Stimulated activated memory B cell treated with anti-CD40 and anti-IgM and Interleukin-4, amounts not matched to agents 10 μg/mL and 1 μg/mL and 100 μg/mL, for 72 hours (primary cell): Measurements from ENCODE around the gene MAPK1.
"Not testable (repeated sequence)": the region's sequence is repeated elsewhere in the genome, so short reads cannot be mapped to it uniquely, and the experiment has no call there.

ENCODE experiments used
- ATAC-seq: fragments of 150-1000 bp; cut with Tn5 transposase; 2 replicates; pipeline ENCODE4 v1.10.0; 2021
- H3K27ac Mint-ChIP-seq: one replicate; pipeline ENCODE4 v1.8.0; 2022; ENCODE audit warnings: mild to moderate bottlenecking, mixed read lengths
- H3K27me3 Mint-ChIP-seq: one replicate; pipeline ENCODE4 v1.8.0; 2022; ENCODE audit warnings: mixed read lengths
- H3K36me3 Mint-ChIP-seq: one replicate; pipeline ENCODE4 v1.8.0; 2022; ENCODE audit warnings: mixed read lengths
- H3K4me1 Mint-ChIP-seq: one replicate; pipeline ENCODE4 v1.8.0; 2022; ENCODE audit warnings: mixed read lengths
- H3K4me3 Mint-ChIP-seq: one replicate; pipeline ENCODE4 v1.8.0; 2022; ENCODE audit warnings: mild to moderate bottlenecking, moderate library complexity, mixed read lengths
- H3K9me3 Mint-ChIP-seq: one replicate; pipeline ENCODE4 v1.8.0; 2022; ENCODE audit warnings: mixed read lengths

MAPK1 gene

DNA sequence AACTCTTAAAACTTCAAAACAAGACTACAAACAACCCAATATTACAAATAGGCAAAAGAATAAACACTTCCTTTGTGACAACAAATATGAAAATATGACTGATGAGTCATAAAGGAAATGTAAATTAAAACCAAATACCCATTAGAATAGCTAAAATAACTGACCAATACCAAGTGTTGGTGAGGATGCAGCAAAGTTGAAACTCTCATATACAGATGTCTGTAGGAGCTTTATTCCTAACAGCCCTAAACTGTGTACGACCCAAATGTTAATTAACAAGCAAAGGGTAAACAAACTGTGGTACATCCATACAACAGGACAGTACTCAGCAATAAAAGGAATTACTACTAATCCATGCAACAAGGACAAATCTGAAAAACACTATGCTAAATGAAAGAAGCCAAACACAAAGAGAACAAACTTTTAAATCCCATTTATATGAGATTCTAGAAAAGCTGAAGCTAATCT is 43.0 kb downstream of the MAPK1 start:
- Mint-ChIP-seq H3K27ac (no peak overlapping the region), H3K9me3 (no peaks in the 10 kb centered on the region), H3K36me3 (peaks cover 17% of the 10 kb centered on the region), H3K27me3 (no peaks in the 10 kb centered on the region), H3K4me1 (peaks cover 67% of the 10 kb centered on the region), H3K4me3 (no peak overlapping the region)
- ATAC-seq, result no peak

DNA sequence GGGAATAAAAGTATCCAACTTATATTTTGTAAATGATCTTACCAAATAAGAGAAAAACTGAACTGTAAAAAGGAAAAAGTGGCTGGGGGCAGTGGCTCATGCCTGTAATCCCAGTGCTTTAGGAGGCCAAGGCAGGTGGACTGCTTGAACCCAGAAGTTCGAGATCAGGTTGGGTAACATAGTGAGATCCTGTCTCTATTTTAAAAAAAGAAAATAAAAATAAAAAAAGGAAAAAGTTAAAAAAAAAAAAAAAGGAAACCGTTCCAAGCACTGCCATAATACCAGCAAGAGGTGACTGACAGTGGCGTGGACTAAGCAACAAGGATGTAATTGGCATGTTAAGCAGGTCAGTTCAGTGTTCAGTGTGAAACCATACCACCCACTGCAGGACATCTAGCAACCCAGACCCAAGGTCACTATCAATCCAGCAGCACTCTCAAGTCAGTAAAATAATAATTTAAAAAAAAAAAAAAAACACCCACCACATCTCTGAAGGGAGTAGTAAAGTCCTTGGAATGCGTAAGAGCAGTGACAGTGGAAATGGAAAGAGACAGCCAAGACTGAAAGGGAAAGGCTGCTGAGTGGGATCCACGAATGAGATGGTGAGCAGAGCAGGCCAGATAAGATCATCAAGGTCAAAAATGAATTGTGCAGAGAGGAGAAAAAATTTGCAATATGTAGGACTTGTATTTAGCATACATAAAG is 43.6 kb downstream of the MAPK1 start:
- Mint-ChIP-seq H3K27ac (peak overlapping the region; percentile 26), H3K36me3 (peaks cover 14% of the 10 kb centered on the region), H3K4me1 (peaks cover 64% of the 10 kb centered on the region), H3K9me3 (no peaks in the 10 kb centered on the region), H3K4me3 (no peak overlapping the region), H3K27me3 (no peaks in the 10 kb centered on the region)
- no peak for ATAC-seq

DNA sequence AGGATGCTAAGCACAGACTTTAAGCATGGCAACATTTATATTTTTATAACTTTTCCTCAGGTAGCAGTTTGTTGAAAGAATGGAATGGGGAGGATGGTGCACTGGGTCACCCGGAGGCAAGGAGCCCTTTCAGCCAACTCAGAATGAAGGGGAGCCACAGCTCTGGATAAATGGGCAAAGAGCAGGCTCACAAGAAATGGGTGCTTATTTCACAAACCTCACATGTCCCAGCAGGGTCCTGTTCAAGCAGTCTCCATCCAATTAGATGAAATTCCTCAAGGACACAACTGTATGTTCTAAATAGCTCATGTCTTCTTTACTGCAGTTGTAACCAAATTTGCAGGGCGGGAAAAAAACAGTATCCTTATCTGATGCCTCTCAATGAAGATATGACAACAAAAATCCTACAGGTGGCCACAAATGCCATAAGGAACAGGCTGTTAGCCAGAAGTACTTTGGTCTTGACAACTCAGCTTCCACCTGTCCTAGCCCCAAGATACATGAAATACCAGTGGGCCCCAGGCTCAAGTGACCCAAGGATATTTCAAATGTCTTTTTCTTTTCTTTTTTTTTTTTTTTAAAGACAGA is 48.2 kb downstream of the MAPK1 start:
- peak overlapping the region; percentile 90 for H3K27ac Mint-ChIP-seq
- H3K27me3 Mint-ChIP-seq, result no peaks in the 10 kb centered on the region
- ATAC-seq, result no peak
- H3K9me3 Mint-ChIP-seq, result no peaks in the 10 kb centered on the region
- no peak overlapping the region for H3K4me3 Mint-ChIP-seq
- peaks cover 24% of the 10 kb centered on the region for H3K36me3 Mint-ChIP-seq
- peaks cover 67% of the 10 kb centered on the region for H3K4me1 Mint-ChIP-seq

DNA sequence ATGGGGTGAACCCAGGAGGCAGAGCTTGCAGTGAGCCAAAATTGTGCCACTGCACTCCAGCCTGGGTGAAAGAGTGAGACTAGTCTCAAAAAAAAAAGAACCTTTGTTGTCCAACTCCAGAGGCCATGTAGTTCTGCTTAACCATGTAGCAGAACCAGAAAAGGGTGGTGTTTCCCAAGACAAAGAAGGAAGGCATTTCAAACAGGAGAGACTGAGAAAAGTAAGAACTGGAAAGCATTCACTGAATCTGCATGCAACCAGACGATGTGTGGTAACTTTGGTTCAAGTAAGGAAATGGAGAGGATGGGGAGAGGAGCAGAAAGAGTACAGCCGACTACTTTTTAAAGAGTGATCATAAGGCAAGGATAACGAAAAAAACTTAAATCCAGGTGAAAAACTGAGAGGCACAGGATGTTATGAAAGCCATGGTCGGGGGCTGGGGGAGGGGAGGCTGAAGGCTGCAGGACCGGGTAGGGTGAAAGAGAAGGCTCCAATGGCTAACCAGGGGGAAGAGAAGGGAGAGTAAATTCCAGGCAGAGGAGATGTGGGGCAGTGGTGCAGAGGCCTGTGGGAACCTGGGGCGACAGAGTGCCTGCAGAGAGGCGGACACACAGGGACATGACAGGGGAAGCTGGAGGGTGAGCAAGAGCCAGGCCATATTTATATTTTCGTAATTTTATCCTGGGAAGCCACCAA is 48.8 kb downstream of the MAPK1 start:
- H3K9me3 Mint-ChIP-seq, result no peaks in the 10 kb centered on the region
- peak overlapping the region; percentile 25 for H3K4me3 Mint-ChIP-seq
- H3K36me3 Mint-ChIP-seq, result peaks cover 29% of the 10 kb centered on the region
- no peak for ATAC-seq
- H3K27ac Mint-ChIP-seq, result peak overlapping the region; percentile 90
- H3K27me3 Mint-ChIP-seq, result no peaks in the 10 kb centered on the region
- peaks cover 68% of the 10 kb centered on the region for H3K4me1 Mint-ChIP-seq

DNA sequence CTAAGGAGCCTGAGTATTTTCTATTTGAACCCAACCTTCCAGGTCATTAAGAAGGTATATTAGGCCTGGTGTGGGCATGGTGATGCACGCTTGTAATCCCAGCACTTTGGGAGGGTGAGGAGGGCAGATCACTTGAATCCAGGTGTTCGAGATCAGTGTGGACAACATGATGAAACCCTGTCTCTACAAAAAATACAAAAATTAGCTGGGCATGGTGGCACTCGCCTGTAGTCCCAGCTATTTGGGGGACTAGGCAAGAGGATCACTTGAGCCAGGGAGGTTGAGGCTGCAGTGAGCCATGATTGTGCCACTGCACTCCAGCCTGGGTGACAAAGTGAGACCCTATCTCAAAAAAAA is 50.0 kb downstream of the MAPK1 start:
- not testable (repeated sequence) for H3K9me3 Mint-ChIP-seq, H3K27me3 Mint-ChIP-seq, ATAC-seq
- Mint-ChIP-seq H3K27ac (peak overlapping the region; percentile 90), H3K4me1 (peaks cover 68% of the 10 kb centered on the region), H3K36me3 (peaks cover 29% of the 10 kb centered on the region), H3K4me3 (peak overlapping the region; percentile 70)

DNA sequence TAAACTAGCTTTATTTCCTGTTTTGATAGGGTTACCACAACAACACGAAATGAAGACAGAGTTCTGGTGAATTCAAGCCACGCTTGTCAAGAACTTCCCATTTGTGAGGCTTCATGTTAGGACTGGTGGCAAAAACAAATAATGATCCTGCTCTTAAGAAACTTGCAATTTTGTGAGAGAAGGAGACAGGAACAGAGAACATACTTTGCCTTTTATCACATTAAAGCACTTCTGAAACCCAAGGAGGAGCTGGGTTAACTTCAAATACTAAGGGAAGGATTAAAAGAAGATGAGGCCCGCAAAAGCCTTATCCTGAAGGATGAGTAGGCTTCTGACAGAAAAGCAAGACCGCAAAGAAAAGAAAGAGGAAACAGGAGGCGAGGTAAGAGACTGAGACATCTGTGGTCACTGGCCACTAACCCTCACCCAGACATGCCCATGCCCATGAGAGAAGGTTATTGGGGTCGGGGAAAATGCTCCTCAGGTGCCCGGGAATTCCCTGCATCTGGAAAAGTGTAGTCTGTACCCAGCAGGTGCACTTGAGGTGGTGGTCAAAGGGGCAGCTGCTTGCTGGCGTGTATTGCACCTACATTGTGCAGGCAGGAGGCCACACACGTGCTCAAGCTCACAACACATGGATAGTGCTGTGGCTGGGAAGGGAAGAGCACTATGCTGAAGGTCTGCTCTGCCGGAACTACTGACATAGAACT is 50.5 kb downstream of the MAPK1 start:
- Mint-ChIP-seq H3K9me3 (no peaks in the 10 kb centered on the region), H3K4me1 (peaks cover 65% of the 10 kb centered on the region), H3K27me3 (no peaks in the 10 kb centered on the region), H3K4me3 (peak overlapping the region; percentile 70), H3K36me3 (peaks cover 29% of the 10 kb centered on the region), H3K27ac (peak overlapping the region; percentile 90)
- ATAC-seq, result peak; percentile 96

DNA sequence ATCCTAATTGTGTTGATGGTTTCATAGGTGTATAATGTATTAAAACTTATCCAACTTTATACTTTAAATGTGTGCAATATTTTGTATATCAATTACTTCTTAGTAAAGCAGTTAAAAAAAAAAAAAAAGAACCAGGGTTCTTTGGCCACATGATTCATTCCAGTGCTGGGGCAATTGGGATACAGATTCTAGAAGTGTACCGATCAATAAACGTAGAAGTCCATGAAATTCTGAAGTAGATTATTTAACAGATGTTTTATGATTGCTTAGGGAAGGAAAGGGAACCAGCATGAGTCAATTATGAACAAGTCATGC is 51.0 kb downstream of the MAPK1 start:
- H3K27ac Mint-ChIP-seq, result peak overlapping the region; percentile 90
- H3K9me3 Mint-ChIP-seq, result no peaks in the 10 kb centered on the region
- ATAC-seq, result no peak
- peak overlapping the region; percentile 70 for H3K4me3 Mint-ChIP-seq
- no peaks in the 10 kb centered on the region for H3K27me3 Mint-ChIP-seq
- peaks cover 60% of the 10 kb centered on the region for H3K4me1 Mint-ChIP-seq
- peaks cover 26% of the 10 kb centered on the region for H3K36me3 Mint-ChIP-seq

DNA sequence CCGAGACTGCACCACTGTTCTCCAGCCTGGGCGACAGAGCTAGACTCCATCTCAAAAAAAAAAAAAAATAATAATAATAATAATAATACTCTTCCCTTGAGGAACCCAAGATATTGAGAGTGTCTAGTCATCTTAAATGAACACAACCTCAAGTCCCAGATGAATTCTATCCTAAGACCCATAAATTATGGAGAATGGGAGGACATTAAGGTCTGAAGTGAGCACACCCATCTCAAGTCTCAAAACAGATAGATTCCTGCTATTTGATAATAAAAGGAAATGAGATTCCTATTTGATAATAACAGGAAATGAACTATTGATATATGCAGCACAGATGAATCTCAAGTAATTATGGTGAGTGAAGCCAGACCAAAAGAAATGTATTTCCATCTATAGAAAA is 51.5 kb downstream of the MAPK1 start:
- Mint-ChIP-seq H3K27me3 (no peaks in the 10 kb centered on the region), H3K9me3 (no peaks in the 10 kb centered on the region), H3K27ac (peak overlapping the region; percentile 90), H3K4me1 (peaks cover 58% of the 10 kb centered on the region), H3K36me3 (peaks cover 24% of the 10 kb centered on the region), H3K4me3 (peak overlapping the region; percentile 45)
- ATAC-seq, result no peak

DNA sequence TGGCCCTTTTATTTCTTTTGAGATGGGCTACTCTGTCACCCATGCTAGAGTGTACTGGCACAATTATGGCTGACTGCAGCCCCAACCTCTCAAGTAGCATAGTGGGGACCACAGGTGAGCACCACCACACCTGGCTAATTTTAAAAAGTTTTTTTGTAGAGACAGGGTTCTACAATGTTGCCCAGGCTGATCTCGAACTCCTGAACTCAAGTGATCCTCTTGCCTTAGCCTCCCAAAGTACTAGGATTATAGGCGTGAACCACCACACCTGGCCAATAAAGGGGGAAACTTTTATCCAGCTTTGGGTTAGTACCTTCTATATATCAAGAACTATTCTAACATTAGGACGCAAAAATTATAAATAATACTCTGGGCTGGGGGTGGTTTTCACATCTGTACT is 52.1 kb downstream of the MAPK1 start:
- peak overlapping the region; percentile 90 for H3K27ac Mint-ChIP-seq
- peaks cover 24% of the 10 kb centered on the region for H3K36me3 Mint-ChIP-seq
- no peak for ATAC-seq
- H3K9me3 Mint-ChIP-seq, result no peaks in the 10 kb centered on the region
- H3K4me3 Mint-ChIP-seq, result no peak overlapping the region
- H3K4me1 Mint-ChIP-seq, result peaks cover 58% of the 10 kb centered on the region
- H3K27me3 Mint-ChIP-seq, result no peaks in the 10 kb centered on the region

DNA sequence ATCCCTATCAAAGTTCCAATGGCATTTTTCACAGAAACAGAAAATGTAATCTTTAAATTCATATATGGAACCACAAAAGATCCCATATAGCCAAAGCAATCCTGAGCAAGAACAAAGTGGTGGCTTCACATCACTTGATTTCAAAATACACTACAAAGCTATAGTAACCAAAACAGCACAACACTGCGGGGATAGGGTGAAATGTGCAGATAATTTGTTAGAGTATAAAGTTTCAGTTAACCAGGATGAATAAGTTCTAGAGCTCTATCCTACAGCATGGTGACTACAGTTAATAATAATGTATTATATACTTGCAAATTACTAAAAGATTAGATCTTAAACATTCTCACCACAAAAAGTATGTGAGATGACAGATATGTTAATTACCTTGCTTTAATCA is 55.5 kb downstream of the MAPK1 start:
- ATAC-seq, result no peak
- Mint-ChIP-seq H3K9me3 (no peaks in the 10 kb centered on the region), H3K27me3 (no peaks in the 10 kb centered on the region), H3K4me1 (peaks cover 41% of the 10 kb centered on the region), H3K36me3 (peaks cover 16% of the 10 kb centered on the region), H3K27ac (no peak overlapping the region), H3K4me3 (no peak overlapping the region)

DNA sequence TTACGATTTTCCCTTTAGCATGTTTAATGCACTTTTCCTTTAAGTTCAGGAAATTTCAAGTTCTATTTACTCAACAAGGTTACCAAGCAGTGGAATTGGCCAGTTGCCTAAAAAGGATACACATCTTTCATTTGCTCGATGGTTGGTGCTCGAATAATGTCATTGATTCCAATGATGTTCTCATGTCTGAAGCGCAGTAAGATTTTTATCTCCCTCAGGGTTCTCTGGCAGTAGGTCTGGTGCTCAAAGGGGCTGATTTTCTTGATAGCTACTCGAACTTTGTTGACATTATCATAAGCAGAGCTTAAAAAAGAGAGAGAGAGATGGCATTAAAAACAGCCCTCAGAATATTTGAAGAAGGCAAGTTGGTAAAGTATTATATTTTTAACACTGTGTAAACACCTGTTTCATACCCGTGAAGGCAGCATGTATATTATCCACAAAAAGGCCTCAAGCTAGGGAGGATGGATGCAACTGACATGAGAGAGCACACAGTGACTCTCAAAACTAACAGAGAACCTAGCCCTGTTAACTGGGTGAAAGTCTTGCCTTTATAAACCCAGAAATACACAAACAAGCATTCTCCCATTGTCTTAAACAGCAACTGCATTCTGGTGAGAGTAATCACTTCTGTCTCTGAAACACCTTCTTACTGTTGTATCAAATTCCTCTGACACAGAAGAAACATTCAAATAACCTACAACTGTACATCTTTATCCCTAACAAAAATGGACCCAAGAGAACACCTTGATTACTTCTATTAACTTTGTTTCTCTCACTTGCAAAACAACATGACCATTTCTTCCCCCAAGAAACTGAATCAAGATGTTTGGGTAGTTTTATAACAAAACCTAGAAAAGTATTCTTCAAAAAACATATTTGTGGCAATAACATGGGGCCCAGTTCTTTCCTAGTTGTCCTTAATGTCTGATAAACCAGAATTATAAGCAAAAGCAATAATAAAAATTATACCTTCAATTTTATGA is 59.6 kb downstream of the MAPK1 start:
- ATAC-seq, result no peak
- Mint-ChIP-seq H3K27ac (no peak overlapping the region), H3K4me1 (peaks cover 17% of the 10 kb centered on the region), H3K4me3 (no peak overlapping the region), H3K27me3 (no peaks in the 10 kb centered on the region), H3K36me3 (peaks cover 37% of the 10 kb centered on the region), H3K9me3 (no peaks in the 10 kb centered on the region)

DNA sequence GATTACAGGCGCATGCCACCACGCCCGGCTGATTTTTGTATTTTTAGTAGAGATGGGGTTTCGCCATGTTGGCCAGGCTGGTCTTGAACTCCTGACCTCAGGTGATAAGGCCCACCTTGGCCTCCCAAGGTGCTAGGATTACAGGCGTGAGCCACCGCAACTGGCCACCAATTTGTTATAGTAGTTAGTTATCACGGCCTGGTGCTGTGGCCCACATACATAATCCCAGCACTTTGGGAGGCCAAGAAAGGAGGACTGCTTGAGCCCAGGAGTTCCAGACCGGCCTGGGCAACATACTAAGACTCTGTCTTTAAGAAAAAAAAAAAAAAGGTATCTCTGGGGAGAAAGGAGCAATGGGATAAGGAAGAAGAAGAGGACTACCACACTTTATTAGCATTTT is 62.1 kb downstream of the MAPK1 start:
- H3K27ac Mint-ChIP-seq, H3K27me3 Mint-ChIP-seq, H3K9me3 Mint-ChIP-seq, H3K4me3 Mint-ChIP-seq, ATAC-seq: not testable (repeated sequence)
- Mint-ChIP-seq H3K36me3 (peaks cover 61% of the 10 kb centered on the region), H3K4me1 (peaks cover 12% of the 10 kb centered on the region)

DNA sequence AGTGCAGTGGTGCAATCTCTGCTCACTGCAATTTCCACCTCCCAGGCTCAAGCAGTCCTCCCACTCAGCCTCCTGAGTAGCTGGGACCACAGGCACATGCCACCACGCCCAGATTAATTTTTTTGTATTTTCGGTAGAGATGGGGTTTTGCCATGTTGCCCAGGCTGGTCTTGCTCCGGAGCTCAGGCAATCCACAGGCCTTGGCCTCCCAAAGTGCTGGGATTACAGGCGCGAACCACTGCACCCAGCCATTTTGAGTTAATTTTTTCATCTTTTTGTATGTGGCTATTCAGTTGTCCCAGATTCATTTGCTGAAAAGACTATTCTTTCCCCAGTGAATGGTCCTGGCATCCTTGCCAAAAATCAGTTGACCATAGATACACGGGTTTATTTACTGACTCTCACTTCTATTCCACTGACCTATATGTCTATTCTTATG is 63.6 kb downstream of the MAPK1 start:
- no peak for ATAC-seq
- no peaks in the 10 kb centered on the region for H3K27me3 Mint-ChIP-seq
- peaks cover 68% of the 10 kb centered on the region for H3K36me3 Mint-ChIP-seq
- H3K4me3 Mint-ChIP-seq, result no peak overlapping the region
- no peaks in the 10 kb centered on the region for H3K9me3 Mint-ChIP-seq
- no peak overlapping the region for H3K27ac Mint-ChIP-seq
- H3K4me1 Mint-ChIP-seq, result peaks cover 6% of the 10 kb centered on the region

DNA sequence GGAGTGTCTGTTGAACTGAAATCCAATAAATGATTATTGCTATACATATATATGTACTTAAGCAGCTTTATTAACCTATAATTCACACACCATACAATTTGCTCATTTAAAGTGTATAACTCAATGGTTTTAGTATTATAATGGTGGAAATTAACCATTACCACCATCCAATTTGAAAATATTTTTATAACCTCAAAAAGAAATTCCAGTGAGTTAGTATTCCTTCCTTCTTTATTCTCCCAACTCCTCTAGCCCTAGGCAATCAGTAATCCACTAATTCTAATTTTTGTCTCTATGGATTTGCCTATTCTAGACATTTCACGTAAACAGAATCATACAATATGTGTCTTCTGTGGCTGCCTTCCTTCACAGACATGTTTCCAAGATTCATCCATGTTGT is 64.8 kb downstream of the MAPK1 start:
- no peak for ATAC-seq
- Mint-ChIP-seq H3K36me3 (peaks cover 71% of the 10 kb centered on the region), H3K4me1 (peaks cover 6% of the 10 kb centered on the region), H3K27me3 (no peaks in the 10 kb centered on the region), H3K4me3 (no peak overlapping the region), H3K27ac (no peak overlapping the region), H3K9me3 (no peaks in the 10 kb centered on the region)
